GM12892 (cell line): ENCODE data around the gene CDC14A.

Experiments used
- POLR2A ChIP-seq: IDR thresholded peaks from 2 replicates; pipeline ENCODE4 v1.6.1; 2011; ENCODE audit warnings: low read depth, low read length, control low read depth
- POLR2AphosphoS5 ChIP-seq: IDR thresholded peaks from 2 replicates; pipeline ENCODE4 v1.6.1; 2011; ENCODE audit warnings: low read depth, low read length, control low read depth
- TAF1 ChIP-seq: IDR thresholded peaks from 2 replicates; pipeline ENCODE4 v1.6.1; 2011; ENCODE audit warnings: low read depth, mild to moderate bottlenecking, control low read depth, low read length, borderline replicate concordance

DNA sequence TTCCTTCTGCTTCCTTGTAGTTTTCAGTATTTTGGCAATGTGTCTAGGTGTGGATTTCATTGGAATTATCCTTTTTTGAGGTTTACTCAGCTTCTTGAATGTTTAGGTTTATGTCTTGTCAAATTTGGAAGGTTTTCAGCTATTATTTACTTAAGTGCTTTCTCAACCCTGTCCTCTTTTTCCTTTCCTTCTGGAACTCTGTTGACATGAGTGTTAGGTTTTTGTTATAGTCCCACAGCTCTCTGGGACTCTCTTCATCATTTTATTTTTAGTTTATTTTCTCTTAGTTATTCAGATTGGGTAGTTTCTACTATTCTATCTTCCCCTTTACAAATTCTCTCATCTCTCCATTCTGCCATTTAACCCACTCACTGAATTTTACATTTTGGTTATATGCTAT is 122.5 kb downstream of the CDC14A start:
- TF ChIP-seq POLR2A: no peak
- TF ChIP-seq POLR2AphosphoS5: no peak
- TF ChIP-seq TAF1: no peak
